A549 (cell line): ENCODE results near the gene SMOC1. TPM values are rescaled to one million over a fixed set of nuclear protein-coding genes. Genes with fewer than 3 reads are reported as not detected.
A peak's percentile ranks its signal among the peaks of the same experiment; 100 is the strongest.

Source experiments
- ATAC-seq, 2 experiments: fragments of 200-7000 bp in 1 of 2; fragments of >200 bp in 1 of 2; cut with Nextera tagmentation in 1 of 2; cut with Tn5 transposase in 1 of 2; 3 replicates each; pipeline versions ENCODE4 v1.8.0 to v1.9.1; 2018 to 2020; ENCODE audit warnings: mild to moderate bottlenecking in 1 of 2, moderate library complexity in 1 of 2
- CTCF ChIA-PET: fragments of 300-600 bp; sonication (Branson Sonifier 250); formaldehyde crosslinking; extraction: SDS; loops from one replicate; lab custom pipeline; 2021; ENCODE audit warnings: antibody characterized with exemption, inconsistent platforms; lab: Yijun Ruan, JAX
- POLR2A ChIA-PET: fragments of 350-600 bp; formaldehyde crosslinking; extraction: SDS; loops from one replicate; lab custom pipeline; 2021; ENCODE audit warnings: antibody characterized with exemption, inconsistent platforms; lab: Yijun Ruan, JAX
- DNase-seq, 2 experiments: peaks; one replicate each; pipeline versions ENCODE4 v3.0.0 to v3.0.0-alpha.2; 2011 to 2016; ENCODE audit warnings: low read depth in 1 of 2, low spot score in 1 of 2
- FAIRE-seq: peaks from 2 replicates; lab custom pipeline; 2011; peaks lifted over from hg19 to GRCh38; lab: Jason Lieb, UNC
- H3K27ac ChIP-seq, 2 experiments: fragments of >200 bp; sonication (Bioruptor Twin); formaldehyde crosslinking; 3 replicates each; pipeline ENCODE4 v1.5.1; 2016 to 2017
- H3K4me1 ChIP-seq: fragments of >200 bp; sonication (Bioruptor Twin); formaldehyde crosslinking; 3 replicates; pipeline ENCODE4 v1.6.1; 2016
- H3K4me2 ChIP-seq: fragments of >200 bp; sonication (Bioruptor Twin); formaldehyde crosslinking; 3 replicates; pipeline ENCODE4 v1.6.1; 2016
- H3K4me3 ChIP-seq: fragments of >200 bp; sonication (Bioruptor Twin); formaldehyde crosslinking; 3 replicates; pipeline ENCODE4 v1.5.1; 2016
- H3K9me3 ChIP-seq: fragments of >200 bp; sonication (Bioruptor Twin); formaldehyde crosslinking; 3 replicates; pipeline ENCODE4 v1.6.1; 2016
- CEBPB ChIP-seq, 2 experiments: fragments of >200 bp in 1 of 2; sonication (Bioruptor Twin) in 1 of 2; formaldehyde crosslinking in 1 of 2; IDR thresholded peaks; 2 replicates each; pipeline ENCODE4 v1.6.1; 2012 to 2016
- CHD2 ChIP-seq: fragments of 150-350 bp; IDR thresholded peaks from 2 replicates; pipeline ENCODE4 v1.6.1; 2014; ENCODE audit warnings: low read length; ENCODE audit not compliant: partially characterized antibody
- CHD4 ChIP-seq: fragments of 200-600 bp; sonication (generic); IDR thresholded peaks from 2 replicates; pipeline ENCODE4 v1.6.1; 2016; ENCODE audit warnings: antibody characterized with exemption, mild to moderate bottlenecking, borderline replicate concordance
- EHF ChIP-seq: fragments of 250-450 bp; sonication (Bioruptor Pico); IDR thresholded peaks from 2 replicates; pipeline ENCODE4 v1.5.0; 2020; ENCODE audit warnings: mild to moderate bottlenecking
- EHMT2 ChIP-seq: fragments of 200-600 bp; sonication (generic); IDR thresholded peaks from 2 replicates; pipeline ENCODE4 v1.6.1; 2016; ENCODE audit warnings: antibody characterized with exemption, low read depth, mild to moderate bottlenecking, moderate library complexity
- EP300 ChIP-seq, 2 experiments: fragments of >200 bp; sonication (Bioruptor Twin); formaldehyde crosslinking; IDR thresholded peaks; 2 replicates in 1 of 2; 3 replicates in 1 of 2; pipeline ENCODE4 v1.6.1; 2016 to 2017
- FOXS1 ChIP-seq: fragments of 250-450 bp; sonication (Bioruptor Pico); IDR thresholded peaks from 2 replicates; pipeline ENCODE4 v1.5.0; 2020; ENCODE audit warnings: mild to moderate bottlenecking, moderate library complexity
- GATA3 ChIP-seq: IDR thresholded peaks from 2 replicates; pipeline ENCODE4 v1.6.1; 2012; ENCODE audit warnings: borderline replicate concordance
- HOXA7 ChIP-seq: fragments of 250-450 bp; sonication (Bioruptor Pico); IDR thresholded peaks from 2 replicates; pipeline ENCODE4 v1.5.0; 2020; ENCODE audit warnings: mild to moderate bottlenecking, moderate library complexity
- JUN ChIP-seq, 2 experiments: fragments of >200 bp; sonication (Bioruptor Twin); formaldehyde crosslinking; IDR thresholded peaks; 2 replicates in 1 of 2; 3 replicates in 1 of 2; pipeline ENCODE4 v1.6.1; 2016 to 2017
- JUNB ChIP-seq: fragments of >200 bp; sonication (Bioruptor Twin); formaldehyde crosslinking; IDR thresholded peaks from 2 replicates; pipeline ENCODE4 v1.6.1; 2016
- KDM1A ChIP-seq: fragments of 200-600 bp; sonication (generic); IDR thresholded peaks from 2 replicates; pipeline ENCODE4 v1.6.1; 2016; ENCODE audit warnings: low read depth, mild to moderate bottlenecking
- MAFK ChIP-seq: fragments of 450-650 bp; IDR thresholded peaks from 2 replicates; pipeline ENCODE4 v1.6.1; 2014; ENCODE audit not compliant: partially characterized antibody
- MAZ ChIP-seq: fragments of 150-350 bp; IDR thresholded peaks from 2 replicates; pipeline ENCODE4 v1.6.1; 2014; ENCODE audit warnings: antibody characterized with exemption, low read depth, low read length, borderline replicate concordance
- NPAS2 ChIP-seq: fragments of 250-450 bp; sonication (Bioruptor Pico); IDR thresholded peaks from 2 replicates; pipeline ENCODE4 v1.8.0; 2022; ENCODE audit warnings: mild to moderate bottlenecking, moderate library complexity, borderline replicate concordance
- PHF8 ChIP-seq: fragments of 200-600 bp; sonication (generic); IDR thresholded peaks from 2 replicates; pipeline ENCODE4 v1.6.1; 2016; ENCODE audit warnings: low read depth, mild to moderate bottlenecking, antibody characterized with exemption, moderate library complexity, borderline replicate concordance
- POLR2A ChIP-seq: IDR thresholded peaks from 2 replicates; pipeline ENCODE4 v1.6.1; 2012; ENCODE audit warnings: mild to moderate bottlenecking, low read length
- RAD21 ChIP-seq, 2 experiments: fragments of >200 bp in 1 of 2; sonication (Bioruptor Twin) in 1 of 2; formaldehyde crosslinking in 1 of 2; IDR thresholded peaks in 1 of 2; conservative IDR thresholded peaks in 1 of 2; 2 replicates in 1 of 2; 3 replicates in 1 of 2; pipeline ENCODE4 v1.6.1; 2012 to 2018; ENCODE audit warnings: inconsistent platforms in 1 of 2
- RCOR1 ChIP-seq: fragments of 150-350 bp; IDR thresholded peaks from 2 replicates; pipeline ENCODE4 v1.6.1; 2014; ENCODE audit warnings: antibody characterized with exemption, low read length, low read depth
- RFX5 ChIP-seq: fragments of 450-650 bp; IDR thresholded peaks from 2 replicates; pipeline ENCODE4 v1.7.1; 2014; ENCODE audit warnings: antibody characterized with exemption, mild to moderate bottlenecking, moderate library complexity
- SMC3 ChIP-seq: fragments of >200 bp; sonication (Bioruptor Twin); formaldehyde crosslinking; IDR thresholded peaks from 3 replicates; pipeline ENCODE4 v1.6.1; 2018; ENCODE audit warnings: inconsistent platforms
- ZC3H11A ChIP-seq: fragments of 450-650 bp; IDR thresholded peaks from 2 replicates; pipeline ENCODE4 v1.6.1; 2014; ENCODE audit warnings: antibody characterized with exemption, mild to moderate bottlenecking
- ZFP36 ChIP-seq: fragments of 450-650 bp; IDR thresholded peaks from 2 replicates; pipeline ENCODE4 v1.6.1; 2014; ENCODE audit warnings: borderline replicate concordance; ENCODE audit not compliant: partially characterized antibody
- ZNF302 ChIP-seq: fragments of 250-450 bp; sonication (Bioruptor Pico); IDR thresholded peaks from 2 replicates; pipeline ENCODE4 v1.9.0; 2021; ENCODE audit warnings: inconsistent platforms, mild to moderate bottlenecking, moderate library complexity
- WGBS: methylation state at CpG from one replicate; pipeline ENCODE4 v1.1.6; 2017; ENCODE audit errors: missing lambda C conversion rate; 5-methylcytosine and 5-hydroxymethylcytosine counted together
- polyA plus RNA-seq, 4 experiments: library from polyadenylated mRNA; depleted of rRNA in 3 of 4; stranded (reverse); fragments of >200 nt; fragmentation: RNase III in 1 of 4; extraction: RNeasy Plus Mini Kit Qiagen cat#74134 plus additional on column Dnase treatment in 1 of 4; gene quantifications; 2 replicates in 3 of 4; 3 replicates in 1 of 4; pipeline ENCODE4 v1.2.3, GENCODE V29; 2011 to 2017
- TF ChIP-seq, protein P1 (sequence below): fragments of >200 bp; sonication (Bioruptor Twin); formaldehyde crosslinking; IDR thresholded peaks from 3 replicates; pipeline ENCODE4 v1.5.1; 2016
- TF ChIP-seq, protein P2 (sequence below): IDR thresholded peaks from 2 replicates; pipeline ENCODE4 v1.6.1; 2012
- TF ChIP-seq, protein P3 (sequence below): IDR thresholded peaks from 2 replicates; pipeline ENCODE4 v1.6.1; 2012; ENCODE audit warnings: low read depth, borderline replicate concordance
- TF ChIP-seq, protein P4 (sequence below): fragments of 150-350 bp; IDR thresholded peaks from 2 replicates; pipeline ENCODE4 v1.6.1; 2014; ENCODE audit warnings: low read depth, mild to moderate bottlenecking, low read length
- TF ChIP-seq, protein P5 (sequence below): fragments of >200 bp; sonication (Bioruptor Twin); formaldehyde crosslinking; IDR thresholded peaks from 2 replicates; pipeline ENCODE4 v1.6.1; 2016
- TF ChIP-seq, protein P6 (sequence below): IDR thresholded peaks from 2 replicates; pipeline ENCODE4 v1.6.1; 2012
- TF ChIP-seq, protein P7 (sequence below): fragments of >200 bp; sonication (Bioruptor Twin); formaldehyde crosslinking; IDR thresholded peaks from 3 replicates; pipeline ENCODE4 v1.6.1; 2016

The SMOC1 gene
- polyA plus RNA-seq, 2 of the 4 experiments (the other 2 are of a cell fraction) = 12.2 to 18.4 TPM

DNA sequence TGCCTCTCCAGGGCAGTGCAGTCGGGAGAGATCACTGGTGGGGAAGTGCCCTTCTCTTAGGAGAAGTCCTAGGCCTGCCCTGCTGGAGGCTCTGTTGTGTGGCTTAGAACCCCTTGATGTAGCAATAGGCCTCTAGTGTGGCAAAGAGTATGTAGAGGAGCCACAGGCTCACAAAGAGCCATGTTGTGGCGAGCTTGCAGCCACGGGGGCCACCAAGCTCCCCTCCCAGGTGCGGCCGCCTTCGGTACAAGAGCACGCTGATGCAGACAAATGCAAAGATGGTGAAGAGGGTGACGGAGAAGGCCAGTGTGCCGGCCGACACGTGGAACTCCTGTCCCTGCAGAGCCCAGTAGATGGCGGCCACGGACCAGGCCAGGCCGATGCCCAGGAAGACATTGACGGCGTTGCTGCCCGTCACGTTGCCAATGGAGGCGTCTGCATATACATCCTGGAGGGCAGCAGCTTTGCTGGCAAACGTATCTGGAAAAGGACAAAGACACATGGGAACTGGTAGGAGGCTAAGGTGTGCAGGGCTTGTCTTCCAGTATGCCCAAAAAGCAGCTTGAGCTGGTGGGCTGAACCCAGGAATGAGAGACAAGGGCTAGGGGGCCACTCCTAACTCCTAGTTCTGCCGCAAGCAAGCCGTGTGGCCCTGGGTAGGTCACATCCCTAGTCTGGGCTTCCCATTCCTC lies 166.8 kb downstream of the SMOC1 start (continued):
- TF ChIP-seq, protein P1, sequence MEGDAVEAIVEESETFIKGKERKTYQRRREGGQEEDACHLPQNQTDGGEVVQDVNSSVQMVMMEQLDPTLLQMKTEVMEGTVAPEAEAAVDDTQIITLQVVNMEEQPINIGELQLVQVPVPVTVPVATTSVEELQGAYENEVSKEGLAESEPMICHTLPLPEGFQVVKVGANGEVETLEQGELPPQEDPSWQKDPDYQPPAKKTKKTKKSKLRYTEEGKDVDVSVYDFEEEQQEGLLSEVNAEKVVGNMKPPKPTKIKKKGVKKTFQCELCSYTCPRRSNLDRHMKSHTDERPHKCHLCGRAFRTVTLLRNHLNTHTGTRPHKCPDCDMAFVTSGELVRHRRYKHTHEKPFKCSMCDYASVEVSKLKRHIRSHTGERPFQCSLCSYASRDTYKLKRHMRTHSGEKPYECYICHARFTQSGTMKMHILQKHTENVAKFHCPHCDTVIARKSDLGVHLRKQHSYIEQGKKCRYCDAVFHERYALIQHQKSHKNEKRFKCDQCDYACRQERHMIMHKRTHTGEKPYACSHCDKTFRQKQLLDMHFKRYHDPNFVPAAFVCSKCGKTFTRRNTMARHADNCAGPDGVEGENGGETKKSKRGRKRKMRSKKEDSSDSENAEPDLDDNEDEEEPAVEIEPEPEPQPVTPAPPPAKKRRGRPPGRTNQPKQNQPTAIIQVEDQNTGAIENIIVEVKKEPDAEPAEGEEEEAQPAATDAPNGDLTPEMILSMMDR = peak; percentile 74
- TF ChIP-seq CHD2 = no peak
- TF ChIP-seq RFX5 = no peak
- TF ChIP-seq, protein P2, sequence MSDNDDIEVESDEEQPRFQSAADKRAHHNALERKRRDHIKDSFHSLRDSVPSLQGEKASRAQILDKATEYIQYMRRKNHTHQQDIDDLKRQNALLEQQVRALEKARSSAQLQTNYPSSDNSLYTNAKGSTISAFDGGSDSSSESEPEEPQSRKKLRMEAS = peak; percentile 91
- TF ChIP-seq, protein P3, sequence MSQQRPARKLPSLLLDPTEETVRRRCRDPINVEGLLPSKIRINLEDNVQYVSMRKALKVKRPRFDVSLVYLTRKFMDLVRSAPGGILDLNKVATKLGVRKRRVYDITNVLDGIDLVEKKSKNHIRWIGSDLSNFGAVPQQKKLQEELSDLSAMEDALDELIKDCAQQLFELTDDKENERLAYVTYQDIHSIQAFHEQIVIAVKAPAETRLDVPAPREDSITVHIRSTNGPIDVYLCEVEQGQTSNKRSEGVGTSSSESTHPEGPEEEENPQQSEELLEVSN = no peak
- TF ChIP-seq GATA3 = no peak
- peak; percentile 83 for TF ChIP-seq SMC3

DNA sequence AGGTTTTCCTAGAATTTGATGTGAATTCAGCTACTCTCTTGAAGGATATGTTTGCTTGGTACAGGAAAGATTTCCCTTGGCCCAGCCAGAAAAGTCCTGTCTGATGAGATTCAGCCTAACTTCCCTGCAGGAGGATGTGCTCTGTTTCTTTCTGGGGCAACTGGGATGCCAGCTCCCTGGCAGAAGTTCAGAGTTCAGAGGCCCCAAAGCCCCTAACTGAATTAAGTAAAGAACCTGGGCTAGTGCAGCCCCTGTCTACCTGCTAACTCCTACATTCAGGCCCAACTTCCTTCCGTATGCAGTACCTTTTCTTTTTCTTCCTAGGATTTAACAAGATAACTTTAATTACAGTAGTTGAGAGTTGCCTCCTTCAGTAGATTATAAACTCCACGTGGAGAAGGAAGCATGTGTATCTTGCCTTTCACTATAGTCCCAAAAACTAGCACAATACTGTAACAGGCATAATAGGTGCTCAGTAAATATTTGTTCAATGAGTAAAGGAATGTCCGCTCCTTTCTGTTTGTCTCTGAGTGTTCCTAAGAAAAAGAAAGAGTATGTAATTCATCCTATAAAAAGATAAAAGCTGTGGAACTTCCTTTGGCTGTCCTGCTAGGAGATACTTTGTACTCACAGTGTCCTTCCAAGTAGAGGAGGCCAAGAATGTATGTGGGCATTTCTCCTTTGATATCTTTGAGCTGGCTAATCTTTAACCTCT lies 168.5 kb downstream of the SMOC1 start:
- ChIA-PET CTCF (interaction anchor here (0.7 to 6.5 kb wide), 10 partner anchors 10 to 291 kb away, joined by 3 to 101 read pairs (median 8); no protein-coding TSS in a partner anchor), POLR2A (interaction anchor here (0.6 to 1.4 kb wide), 3 partner anchors 234 to 304 kb away, joined by 3 to 4 read pairs (median 3); partner anchors contain the start of gene SRSF5)
- Histone ChIP-seq H3K27ac (peak overlapping the region; percentile 89 to 90), H3K9me3 (no peaks in the 10 kb centered on the region), H3K4me3 (no peak overlapping the region), H3K4me2 (peak overlapping the region; percentile 71), H3K4me1 (peaks cover 39% of the 10 kb centered on the region)
- WGBS = 17% methylated on average over 3 of the region's 3 CpGs
- DNase-seq (peak; percentile 67 to 84), ATAC-seq (peak; percentile 77 to 79), FAIRE-seq (peak; percentile 92)
- no peak for TF ChIP-seq MAZ
- TF ChIP-seq PHF8 = no peak
- no peak for TF ChIP-seq POLR2A
- TF ChIP-seq, protein P4, sequence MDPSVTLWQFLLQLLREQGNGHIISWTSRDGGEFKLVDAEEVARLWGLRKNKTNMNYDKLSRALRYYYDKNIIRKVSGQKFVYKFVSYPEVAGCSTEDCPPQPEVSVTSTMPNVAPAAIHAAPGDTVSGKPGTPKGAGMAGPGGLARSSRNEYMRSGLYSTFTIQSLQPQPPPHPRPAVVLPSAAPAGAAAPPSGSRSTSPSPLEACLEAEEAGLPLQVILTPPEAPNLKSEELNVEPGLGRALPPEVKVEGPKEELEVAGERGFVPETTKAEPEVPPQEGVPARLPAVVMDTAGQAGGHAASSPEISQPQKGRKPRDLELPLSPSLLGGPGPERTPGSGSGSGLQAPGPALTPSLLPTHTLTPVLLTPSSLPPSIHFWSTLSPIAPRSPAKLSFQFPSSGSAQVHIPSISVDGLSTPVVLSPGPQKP = no peak
- peak in 1 of 2 experiments; percentile 11; a peak in 1 of 4 replicates for TF ChIP-seq CEBPB (IDR thresholded peaks at IDR 0.05)
- TF ChIP-seq, protein P2 = peak; percentile 46; the same call in 1 of the 2 replicates
- no peak for TF ChIP-seq ZC3H11A
- TF ChIP-seq NPAS2 (CRISPR knock-in tag) = no peak
- no peak for TF ChIP-seq FOXS1 (CRISPR knock-in tag)
- no peak for TF ChIP-seq EHMT2
- TF ChIP-seq, protein P5, sequence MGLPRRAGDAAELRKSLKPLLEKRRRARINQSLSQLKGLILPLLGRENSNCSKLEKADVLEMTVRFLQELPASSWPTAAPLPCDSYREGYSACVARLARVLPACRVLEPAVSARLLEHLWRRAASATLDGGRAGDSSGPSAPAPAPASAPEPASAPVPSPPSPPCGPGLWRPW = no peak
- TF ChIP-seq HOXA7 = no peak
- peak; percentile 80; a peak in 3 of 5 replicates for TF ChIP-seq EP300 (IDR thresholded peaks at IDR 0.05)
- no peak for TF ChIP-seq MAFK
- no peak for TF ChIP-seq CHD4
- TF ChIP-seq GATA3 = peak; percentile 68
- TF ChIP-seq RFX5 = no peak
- TF ChIP-seq ZFP36 = no peak
- TF ChIP-seq RAD21 (conservative IDR thresholded peaks at IDR 0.05 in 1 of 2, IDR thresholded peaks at IDR 0.05 in 1 of 2) = peak in 1 of 2 experiments; percentile 40; a peak in 1 of 5 replicates
- TF ChIP-seq, protein P6, sequence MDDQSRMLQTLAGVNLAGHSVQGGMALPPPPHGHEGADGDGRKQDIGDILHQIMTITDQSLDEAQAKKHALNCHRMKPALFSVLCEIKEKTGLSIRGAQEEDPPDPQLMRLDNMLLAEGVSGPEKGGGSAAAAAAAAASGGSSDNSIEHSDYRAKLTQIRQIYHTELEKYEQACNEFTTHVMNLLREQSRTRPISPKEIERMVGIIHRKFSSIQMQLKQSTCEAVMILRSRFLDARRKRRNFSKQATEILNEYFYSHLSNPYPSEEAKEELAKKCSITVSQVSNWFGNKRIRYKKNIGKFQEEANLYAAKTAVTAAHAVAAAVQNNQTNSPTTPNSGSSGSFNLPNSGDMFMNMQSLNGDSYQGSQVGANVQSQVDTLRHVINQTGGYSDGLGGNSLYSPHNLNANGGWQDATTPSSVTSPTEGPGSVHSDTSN = no peak
- TF ChIP-seq KDM1A = no peak
- 0 out of 2 replicates have a peak, but pooled peaks have one; percentile 25 for TF ChIP-seq EHF (CRISPR knock-in tag)
- peak; percentile 33; the same call in 1 of the 2 replicates for TF ChIP-seq ZNF302
- TF ChIP-seq JUN (IDR thresholded peaks at IDR 0.05) = peak; percentile 71 to 74; a peak in 3 of 5 replicates
- peak; percentile 77 for TF ChIP-seq JUNB
- TF ChIP-seq, protein P7, sequence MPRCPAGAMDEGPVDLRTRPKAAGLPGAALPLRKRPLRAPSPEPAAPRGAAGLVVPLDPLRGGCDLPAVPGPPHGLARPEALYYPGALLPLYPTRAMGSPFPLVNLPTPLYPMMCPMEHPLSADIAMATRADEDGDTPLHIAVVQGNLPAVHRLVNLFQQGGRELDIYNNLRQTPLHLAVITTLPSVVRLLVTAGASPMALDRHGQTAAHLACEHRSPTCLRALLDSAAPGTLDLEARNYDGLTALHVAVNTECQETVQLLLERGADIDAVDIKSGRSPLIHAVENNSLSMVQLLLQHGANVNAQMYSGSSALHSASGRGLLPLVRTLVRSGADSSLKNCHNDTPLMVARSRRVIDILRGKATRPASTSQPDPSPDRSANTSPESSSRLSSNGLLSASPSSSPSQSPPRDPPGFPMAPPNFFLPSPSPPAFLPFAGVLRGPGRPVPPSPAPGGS = peak; percentile 70; the same call in 1 of the 3 replicates
- no peak for TF ChIP-seq RCOR1
